GM23248 (cell line): Measurements from ENCODE around the gene WDR6. TPM values are rescaled to one million over a fixed set of nuclear protein-coding genes. Genes with fewer than 3 reads are reported as not detected.

Source experiments
- DNase-seq: peaks from one replicate; pipeline ENCODE4 v3.0.0-alpha.2; 2015
- H2AFZ ChIP-seq: fragments of 200-600 bp; sonication (generic); 2 replicates; pipeline ENCODE4 v1.6.1; 2016; ENCODE audit warnings: antibody characterized with exemption
- H3F3A ChIP-seq: fragments of 200-600 bp; sonication (generic); 2 replicates; pipeline ENCODE4 v1.6.1; 2016; ENCODE audit warnings: mild to moderate bottlenecking, antibody characterized with exemption, mixed run types; ENCODE audit not compliant: insufficient read depth
- H3K27ac ChIP-seq: fragments of 200-600 bp; sonication (generic); 2 replicates; pipeline ENCODE4 v1.5.1; 2016; ENCODE audit warnings: mild to moderate bottlenecking
- H3K27me3 ChIP-seq: fragments of 200-600 bp; sonication (generic); replicated peaks from 2 replicates; pipeline ENCODE4 v1.6.1; 2016; ENCODE audit warnings: mild to moderate bottlenecking; ENCODE audit not compliant: insufficient read depth
- H3K36me3 ChIP-seq: fragments of 200-600 bp; sonication (generic); 2 replicates; pipeline ENCODE4 v1.6.1; 2016; ENCODE audit warnings: low read depth, mild to moderate bottlenecking
- H3K4me1 ChIP-seq: fragments of 200-600 bp; sonication (generic); 2 replicates; pipeline ENCODE4 v1.6.1; 2016; ENCODE audit warnings: mild to moderate bottlenecking; ENCODE audit not compliant: insufficient read depth
- H3K4me2 ChIP-seq: fragments of 200-600 bp; sonication (generic); one replicate; pipeline ENCODE4 v1.6.1; 2016; ENCODE audit warnings: mild to moderate bottlenecking; ENCODE audit not compliant: unreplicated experiment
- H3K4me3 ChIP-seq: fragments of 200-600 bp; sonication (generic); 2 replicates; pipeline ENCODE4 v1.5.1; 2016; ENCODE audit warnings: mild to moderate bottlenecking
- H3K79me2 ChIP-seq: fragments of 200-600 bp; sonication (generic); 2 replicates; pipeline ENCODE4 v1.6.1; 2016; ENCODE audit warnings: mild to moderate bottlenecking; ENCODE audit not compliant: insufficient read depth
- H3K9ac ChIP-seq: fragments of 200-600 bp; sonication (generic); 2 replicates; pipeline ENCODE4 v1.6.1; 2016; ENCODE audit warnings: mild to moderate bottlenecking
- H3K9me2 ChIP-seq: fragments of 200-600 bp; sonication (generic); 2 replicates; pipeline ENCODE4 v1.6.1; 2016; ENCODE audit warnings: mixed run types, mild to moderate bottlenecking, moderate library complexity; ENCODE audit not compliant: insufficient read depth
- H3K9me3 ChIP-seq: fragments of 200-600 bp; sonication (generic); one replicate; pipeline ENCODE4 v1.6.1; 2017; ENCODE audit warnings: low read depth
- H4K20me1 ChIP-seq: fragments of 200-600 bp; sonication (generic); 2 replicates; pipeline ENCODE4 v1.6.0; 2016; ENCODE audit not compliant: insufficient read depth
- EZH2 ChIP-seq: fragments of 200-600 bp; sonication (generic); IDR thresholded peaks from 2 replicates; pipeline ENCODE4 v1.6.1; 2018; ENCODE audit warnings: antibody characterized with exemption, mild to moderate bottlenecking; ENCODE audit not compliant: insufficient read depth, poor library complexity, severe bottlenecking
- EZH2phosphoT487 ChIP-seq: fragments of 200-600 bp; sonication (generic); IDR thresholded peaks from 2 replicates; pipeline ENCODE4 v1.6.1; 2018; ENCODE audit warnings: antibody characterized with exemption, moderate library complexity, mild to moderate bottlenecking, low read depth; ENCODE audit not compliant: insufficient read depth
- WGBS, 2 experiments: methylation state at CpG; one replicate each; pipeline ENCODE4 v1.1.6; 2015 to 2017; ENCODE audit warnings: low lambda C conversion rate in 2 of 2, low coverage in 1 of 2; ENCODE audit errors: missing lambda C conversion rate in 2 of 2; 5-methylcytosine and 5-hydroxymethylcytosine counted together
- in situ Hi-C: fragments of 300-500 bp; cut with MboI; formaldehyde crosslinking; loops from 2 replicates; pipeline ENCODE4 v1.15.0; 2020
- microRNA counts: library from miRNA; unstranded; fragments of <30 nt; microRNA quantifications from one replicate; lab custom pipeline; 2016
- microRNA-seq: library from miRNA; unstranded; fragments of <30 nt; microRNA quantifications from one replicate; pipeline ENCODE4, GENCODE V29; 2016; ENCODE audit warnings: borderline number of aligned reads
- polyA plus RNA-seq: library from polyadenylated mRNA; unstranded; fragments of >200 nt; fragmentation: Nextera tagmentation; extraction: Ambion mirVana; gene quantifications from 2 replicates; pipeline ENCODE4 v1.2.1, GENCODE V29; 2016
- small RNA-seq: library from RNA; depleted of rRNA; stranded (forward); fragments of <200 nt; gene quantifications from one replicate; pipeline ENCODE3, GENCODE V24; 2014; ENCODE audit warnings: low read depth, low replicate concordance
- total RNA-seq: library from RNA; depleted of rRNA; stranded (reverse); fragments of >200 nt; shearing (Covaris generic); gene quantifications from 2 replicates; pipeline ENCODE4 v1.2.3, GENCODE V29; 2014; rRNA removed

WDR6 gene
- total and polyA plus RNA-seq, 2 experiments from 2014 or later = 51.3 to 60.8 TPM

GRCh38 chr3:49057268-49057667 is 50.1 kb downstream of the WDR6 start:
- in situ Hi-C loops = no loop called here
- Histone ChIP-seq H2AFZ (no peak overlapping the region), H3K9me3 (no peaks in the 10 kb centered on the region), H3K36me3 (peaks cover 36% of the 10 kb centered on the region; the same call in 1 of the 2 replicates), H3F3A (peaks cover 10% of the 10 kb centered on the region; the same call in 1 of the 2 replicates), H3K27me3 (no peaks in the 10 kb centered on the region), H3K9ac (no peak overlapping the region), H3K4me3 (no peak overlapping the region), H3K79me2 (peaks cover 85% of the 10 kb centered on the region), H4K20me1 (no peaks in the 10 kb centered on the region), H3K9me2 (no peaks in the 10 kb centered on the region), H3K4me1 (no peaks in the 10 kb centered on the region), H3K4me2 (no peak overlapping the region), H3K27ac (no peak overlapping the region)
- TF ChIP-seq EZH2 (no peak), EZH2phosphoT487 (no peak)
- 95 to 96% methylated on average over 10 of the region's 10 CpGs for WGBS, 2 experiments
- no peak for DNase-seq

- Histone ChIP-seq H3K4me2 (no peak overlapping the region), H3K9me2 (no peaks in the 10 kb centered on the region), H4K20me1 (no peaks in the 10 kb centered on the region), H2AFZ (no peak overlapping the region), H3F3A (peaks cover 10% of the 10 kb centered on the region; the same call in 1 of the 2 replicates), H3K4me3 (no peak overlapping the region), H3K79me2 (peaks cover 85% of the 10 kb centered on the region), H3K27ac (no peak overlapping the region), H3K9me3 (no peaks in the 10 kb centered on the region), H3K4me1 (no peaks in the 10 kb centered on the region), H3K36me3 (peaks cover 33% of the 10 kb centered on the region; the same call in 1 of the 2 replicates), H3K27me3 (no peaks in the 10 kb centered on the region), H3K9ac (no peak overlapping the region)
- 94 to 95% methylated on average over 7 of the region's 7 CpGs for WGBS, 2 experiments
- in situ Hi-C loops = no loop called here
- no peak for DNase-seq
- TF ChIP-seq EZH2 = no peak
- no peak for TF ChIP-seq EZH2phosphoT487
Observed at GRCh38 chr3:49058011-49058410, 50.8 kb downstream of the WDR6 start.

MicroRNAs encoded within 50 kb of the gene (microRNA counts, 767-probe panel; counts per million panel counts)
- microRNA hsa-miR-191-5p (lab: Ali Mortazavi, UCI) (7,863 counts per million, percentile 97 among the panel's probes with 10 or more counts), microRNA hsa-miR-425-5p (lab: Ali Mortazavi, UCI) (447 counts per million, percentile 86 among the panel's probes with 10 or more counts)

Small RNA genes within 50 kb of the gene (microRNA-seq; reads per million reads assigned to microRNA genes)
- gene MIR191 = 8,235 reads per million, percentile 94 among the genes with 10 or more reads in this experiment
- gene MIR425 = 1,388 reads per million, percentile 80 among the genes with 10 or more reads in this experiment

Small RNA genes within 50 kb of the gene (small RNA-seq; reads per million reads assigned to genes)
- gene MIR191 (230 reads per million, percentile 97 among the genes with 10 or more reads in this experiment), gene MIR425 (1.5 reads per million, percentile 57 among the genes with 10 or more reads in this experiment)

Other genes starting within 250 kb of the WDR6 start
- 26.8 and 29.3 TPM in 2 replicates for gene PRKAR2A, start 159.5 kb upstream of the WDR6 start, total RNA-seq
- gene PRKAR2A, start 159.5 kb upstream of the WDR6 start, polyA plus RNA-seq = 11.8 and 12.2 TPM in 2 replicates
- 22.0 and 26.2 TPM in 2 replicates for gene SLC25A20, start 108.5 kb upstream of the WDR6 start, total RNA-seq
- gene SLC25A20, start 108.5 kb upstream of the WDR6 start, polyA plus RNA-seq = 20.3 and 21.0 TPM in 2 replicates
- 80.8 and 102 TPM in 2 replicates for gene ARIH2, start 88.5 kb upstream of the WDR6 start, total RNA-seq
- 48.4 and 59.7 TPM in 2 replicates for gene ARIH2, start 88.5 kb upstream of the WDR6 start, polyA plus RNA-seq
- 38.3 and 53.6 TPM in 2 replicates for gene P4HTM, start 17.1 kb upstream of the WDR6 start, total RNA-seq
- gene P4HTM, start 17.1 kb upstream of the WDR6 start, polyA plus RNA-seq = 29.7 and 30.4 TPM in 2 replicates
- gene DALRD3, start 11.2 kb downstream of the WDR6 start, total RNA-seq = 65.3 and 88.9 TPM in 2 replicates
- 40.2 and 43.3 TPM in 2 replicates for gene DALRD3, start 11.2 kb downstream of the WDR6 start, polyA plus RNA-seq
- 129 and 132 TPM in 2 replicates for gene NDUFAF3, start 14.7 kb downstream of the WDR6 start, total RNA-seq
- gene NDUFAF3, start 14.7 kb downstream of the WDR6 start, polyA plus RNA-seq = 211 and 218 TPM in 2 replicates
- 192 and 210 TPM in 2 replicates for gene IMPDH2, start 22.0 kb downstream of the WDR6 start, total RNA-seq
- gene IMPDH2, start 22.0 kb downstream of the WDR6 start, polyA plus RNA-seq = 121 and 128 TPM in 2 replicates
- 75.6 and 107 TPM in 2 replicates for gene QRICH1, start 86.7 kb downstream of the WDR6 start, total RNA-seq
- gene QRICH1, start 86.7 kb downstream of the WDR6 start, polyA plus RNA-seq = 29.0 and 29.3 TPM in 2 replicates
- 201 and 240 TPM in 2 replicates for gene QARS1, start 97.4 kb downstream of the WDR6 start, total RNA-seq
- 87.0 and 94.8 TPM in 2 replicates for gene QARS1, start 97.4 kb downstream of the WDR6 start, polyA plus RNA-seq
- gene USP19, start 113.4 kb downstream of the WDR6 start, total RNA-seq = 31.6 and 46.4 TPM in 2 replicates
- gene USP19, start 113.4 kb downstream of the WDR6 start, polyA plus RNA-seq = 16.3 and 17.0 TPM in 2 replicates
- 894 and 1,064 TPM in 2 replicates for gene LAMB2, start 125.7 kb downstream of the WDR6 start, total RNA-seq
- 539 and 542 TPM in 2 replicates for gene LAMB2, start 125.7 kb downstream of the WDR6 start, polyA plus RNA-seq
- 35.4 and 39.7 TPM in 2 replicates for gene CCDC71, start 158.9 kb downstream of the WDR6 start, total RNA-seq
- gene CCDC71, start 158.9 kb downstream of the WDR6 start, polyA plus RNA-seq = 1.5 and 1.7 TPM in 2 replicates
- 19.5 and 22.5 TPM in 2 replicates for gene KLHDC8B, start 164.2 kb downstream of the WDR6 start, total RNA-seq
- gene KLHDC8B, start 164.2 kb downstream of the WDR6 start, polyA plus RNA-seq = 13.5 and 15.4 TPM in 2 replicates